Osteoblast (primary cell): ENCODE results near the gene KLHL29. TPM values are rescaled to one million over a fixed set of nuclear protein-coding genes. Genes with fewer than 3 reads are reported as not detected.

Experiments used
- DNase-seq: peaks from one replicate; pipeline ENCODE4 v3.0.0; 2011; ENCODE audit warnings: low spot score, mixed read lengths; ENCODE audit not compliant: insufficient read length; ENCODE audit errors: missing footprints
- H2AFZ ChIP-seq: 2 replicates; pipeline ENCODE4 v1.6.0; 2011; ENCODE audit warnings: mild to moderate bottlenecking, low read length
- H3K27ac ChIP-seq: 2 replicates; pipeline ENCODE4 v1.5.1; 2011; ENCODE audit warnings: mild to moderate bottlenecking, low read depth, low read length, moderate library complexity
- H3K27me3 ChIP-seq: 2 replicates; pipeline ENCODE4 v1.6.0; 2012; ENCODE audit warnings: mild to moderate bottlenecking, control low read depth, inconsistent platforms, low read length, moderate library complexity; ENCODE audit not compliant: insufficient read depth
- H3K36me3 ChIP-seq: 2 replicates; pipeline ENCODE4 v1.5.1; 2011; ENCODE audit warnings: mild to moderate bottlenecking, low read length, control low read depth, moderate library complexity; ENCODE audit not compliant: insufficient read depth
- H3K4me1 ChIP-seq: 2 replicates; pipeline ENCODE4 v1.5.1; 2011; ENCODE audit warnings: mild to moderate bottlenecking, low read length, control low read depth, moderate library complexity; ENCODE audit not compliant: insufficient read depth
- H3K4me2 ChIP-seq: 2 replicates; pipeline ENCODE4 v1.6.0; 2011; ENCODE audit warnings: mild to moderate bottlenecking, low read length; ENCODE audit not compliant: insufficient read depth
- H3K4me3 ChIP-seq: fragments of 200-600 bp; sonication (generic); 3 replicates; pipeline ENCODE4 v1.5.1; 2012; ENCODE audit warnings: mild to moderate bottlenecking, low read length, inconsistent platforms; ENCODE audit not compliant: insufficient read depth
- H3K79me2 ChIP-seq: 2 replicates; pipeline ENCODE4 v1.6.0; 2012; ENCODE audit warnings: mild to moderate bottlenecking, low read length, control low read depth, inconsistent platforms; ENCODE audit not compliant: insufficient read depth
- H3K9me3 ChIP-seq: 2 replicates; pipeline ENCODE4 v1.5.1; 2011; ENCODE audit warnings: low read depth, low read length, control low read depth
- H4K20me1 ChIP-seq: 2 replicates; pipeline ENCODE4 v1.6.0; 2012; ENCODE audit warnings: mild to moderate bottlenecking, low read length, control low read depth; ENCODE audit not compliant: insufficient read depth
- total RNA-seq: library from RNA; depleted of rRNA; stranded (reverse); fragments of >200 nt; gene quantifications from 2 replicates; pipeline ENCODE4 v1.2.3, GENCODE V29; 2012
- TF ChIP-seq, protein P1 (sequence below): IDR thresholded peaks from 2 replicates; pipeline ENCODE4 v1.5.1; 2011; ENCODE audit warnings: mild to moderate bottlenecking, low read depth, low read length, moderate library complexity; ENCODE audit errors: extremely low read depth

KLHL29 gene
- total RNA-seq, 1 donor: 3.3 TPM

DNA sequence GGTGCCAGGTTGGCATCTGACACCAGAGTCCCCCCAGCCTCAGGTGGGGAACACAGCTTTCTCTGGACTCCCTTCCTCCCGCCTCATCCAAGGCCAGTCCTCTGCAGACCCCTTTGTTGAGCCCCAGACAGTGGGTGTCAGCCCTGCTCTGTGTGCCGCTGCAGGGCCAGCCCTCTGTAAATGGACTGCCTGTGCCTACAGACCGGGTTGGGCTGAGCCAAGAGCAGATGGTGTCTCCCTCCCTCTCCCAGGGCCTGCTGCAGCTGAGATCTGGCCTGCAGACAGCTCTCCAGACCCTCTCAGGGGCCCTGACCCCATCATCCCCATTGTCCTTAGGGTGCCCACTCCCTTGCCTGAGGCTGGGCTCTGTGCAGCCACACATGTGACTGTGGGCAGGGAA, 160.8 kb downstream of the KLHL29 start:
- Histone ChIP-seq H3K27ac (no peak overlapping the region), H3K9me3 (no peaks in the 10 kb centered on the region), H3K79me2 (no peaks in the 10 kb centered on the region), H2AFZ (no peak overlapping the region), H3K4me3 (no peak overlapping the region), H3K4me2 (no peak overlapping the region), H3K36me3 (no peaks in the 10 kb centered on the region), H3K27me3 (no peaks in the 10 kb centered on the region), H3K4me1 (peaks cover 13% of the 10 kb centered on the region), H4K20me1 (peaks cover 5% of the 10 kb centered on the region)
- TF ChIP-seq, protein P1, sequence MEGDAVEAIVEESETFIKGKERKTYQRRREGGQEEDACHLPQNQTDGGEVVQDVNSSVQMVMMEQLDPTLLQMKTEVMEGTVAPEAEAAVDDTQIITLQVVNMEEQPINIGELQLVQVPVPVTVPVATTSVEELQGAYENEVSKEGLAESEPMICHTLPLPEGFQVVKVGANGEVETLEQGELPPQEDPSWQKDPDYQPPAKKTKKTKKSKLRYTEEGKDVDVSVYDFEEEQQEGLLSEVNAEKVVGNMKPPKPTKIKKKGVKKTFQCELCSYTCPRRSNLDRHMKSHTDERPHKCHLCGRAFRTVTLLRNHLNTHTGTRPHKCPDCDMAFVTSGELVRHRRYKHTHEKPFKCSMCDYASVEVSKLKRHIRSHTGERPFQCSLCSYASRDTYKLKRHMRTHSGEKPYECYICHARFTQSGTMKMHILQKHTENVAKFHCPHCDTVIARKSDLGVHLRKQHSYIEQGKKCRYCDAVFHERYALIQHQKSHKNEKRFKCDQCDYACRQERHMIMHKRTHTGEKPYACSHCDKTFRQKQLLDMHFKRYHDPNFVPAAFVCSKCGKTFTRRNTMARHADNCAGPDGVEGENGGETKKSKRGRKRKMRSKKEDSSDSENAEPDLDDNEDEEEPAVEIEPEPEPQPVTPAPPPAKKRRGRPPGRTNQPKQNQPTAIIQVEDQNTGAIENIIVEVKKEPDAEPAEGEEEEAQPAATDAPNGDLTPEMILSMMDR: no peak
- DNase-seq: peak; percentile 49

DNA sequence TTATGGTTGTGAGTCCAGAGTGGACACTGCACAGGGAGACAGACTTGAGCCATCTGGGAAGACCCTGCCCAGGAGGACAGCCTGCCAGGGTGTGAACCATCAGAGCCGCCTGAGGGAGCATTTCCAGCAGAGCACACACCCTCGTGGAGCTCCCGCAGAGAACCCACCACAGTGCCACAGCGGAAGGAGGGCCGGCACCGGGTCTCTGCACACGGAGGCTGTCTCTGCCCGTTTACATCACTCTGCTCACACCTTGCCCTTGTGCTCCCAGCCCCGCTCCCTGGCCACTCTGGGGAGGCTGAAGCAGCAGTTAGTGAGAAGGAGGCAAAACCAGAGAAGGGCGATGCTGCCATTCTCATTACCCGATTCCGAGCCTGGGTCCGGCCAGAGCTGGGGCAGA, 161.9 kb downstream of the KLHL29 start:
- peak; percentile 11 for DNase-seq
- TF ChIP-seq, protein P1: no peak
- no peaks in the 10 kb centered on the region for H3K9me3 ChIP-seq
- no peak overlapping the region for H3K4me3 ChIP-seq
- peaks cover 13% of the 10 kb centered on the region for H3K4me1 ChIP-seq
- no peaks in the 10 kb centered on the region for H3K36me3 ChIP-seq
- H3K27me3 ChIP-seq: no peaks in the 10 kb centered on the region
- no peaks in the 10 kb centered on the region for H3K79me2 ChIP-seq
- peaks cover 5% of the 10 kb centered on the region for H4K20me1 ChIP-seq
- no peak overlapping the region for H3K27ac ChIP-seq
- H3K4me2 ChIP-seq: no peak overlapping the region
- no peak overlapping the region for H2AFZ ChIP-seq

DNA sequence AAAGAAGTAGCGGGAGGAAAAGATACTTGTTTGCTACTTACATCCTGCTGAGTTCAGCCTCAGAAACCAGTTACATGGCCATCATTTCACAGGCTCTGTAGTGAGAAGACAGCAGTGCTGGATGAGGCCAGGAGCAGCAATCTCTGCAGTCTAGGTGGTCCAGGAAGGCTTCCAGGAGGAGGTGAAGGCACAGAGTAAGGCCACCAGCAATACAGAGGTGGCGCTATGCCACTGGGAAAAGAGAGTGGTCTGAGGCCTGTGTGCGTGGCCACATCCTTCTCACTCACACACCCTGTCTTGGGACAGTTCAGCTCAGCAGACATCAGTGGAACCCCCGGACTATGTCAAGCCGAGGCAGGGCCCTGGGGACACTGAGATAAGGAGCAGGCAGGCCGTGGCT, 162.7 kb downstream of the KLHL29 start:
- TF ChIP-seq, protein P1: no peak
- Histone ChIP-seq H3K36me3 (no peaks in the 10 kb centered on the region), H3K4me3 (no peak overlapping the region), H4K20me1 (peaks cover 5% of the 10 kb centered on the region), H3K9me3 (no peaks in the 10 kb centered on the region), H3K27ac (no peak overlapping the region), H2AFZ (no peak overlapping the region), H3K4me2 (no peak overlapping the region), H3K4me1 (peaks cover 13% of the 10 kb centered on the region), H3K79me2 (no peaks in the 10 kb centered on the region), H3K27me3 (no peaks in the 10 kb centered on the region)
- peak; percentile 37 for DNase-seq

DNA sequence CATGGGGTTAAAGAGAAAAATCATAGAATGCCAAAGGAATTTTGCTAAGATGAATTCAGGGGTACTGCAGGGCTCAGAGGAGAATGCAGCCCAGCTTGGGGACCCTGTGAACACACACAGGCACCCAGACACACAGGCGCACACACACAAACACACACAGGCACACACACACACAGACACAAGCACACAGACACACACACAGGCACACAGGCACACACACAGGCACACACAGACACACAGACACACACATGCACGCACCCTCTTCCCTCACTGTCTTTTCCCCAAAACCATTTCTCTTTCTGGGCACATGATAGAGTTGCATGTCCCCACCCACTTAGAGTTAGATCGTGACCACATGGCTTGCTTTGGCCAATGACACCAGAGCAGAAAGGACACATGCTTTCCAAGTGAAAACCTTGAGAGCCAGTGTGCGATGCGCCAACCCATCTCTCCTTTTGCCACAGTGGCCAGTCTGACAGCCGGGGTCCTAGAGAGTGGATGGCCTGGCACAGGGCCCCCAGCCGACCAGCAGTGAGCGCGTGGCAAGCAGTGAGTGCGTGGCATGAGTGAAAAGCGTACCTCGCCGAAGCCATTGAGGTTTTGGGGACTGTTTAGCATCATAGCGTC, 163.3 kb downstream of the KLHL29 start:
- H3K4me2 ChIP-seq: no peak overlapping the region
- no peak overlapping the region for H2AFZ ChIP-seq
- TF ChIP-seq, protein P1: no peak
- no peaks in the 10 kb centered on the region for H3K27me3 ChIP-seq
- peaks cover 2% of the 10 kb centered on the region for H4K20me1 ChIP-seq
- H3K4me3 ChIP-seq: no peak overlapping the region
- H3K4me1 ChIP-seq: peaks cover 13% of the 10 kb centered on the region
- no peak overlapping the region for H3K27ac ChIP-seq
- DNase-seq: peak; percentile 71
- H3K79me2 ChIP-seq: no peaks in the 10 kb centered on the region
- H3K9me3 ChIP-seq: no peaks in the 10 kb centered on the region
- no peaks in the 10 kb centered on the region for H3K36me3 ChIP-seq
